Measurements from ENCODE around the gene SNRPE. TPM values are rescaled to one million over a fixed set of nuclear protein-coding genes. Genes with fewer than 3 reads are reported as not detected.
"Not testable (repeated sequence)": the region's sequence is repeated elsewhere in the genome, so short reads cannot be mapped to it uniquely, and the experiment has no call there.

SNRPE gene
- total and polyA plus RNA-seq, 12 donors, result 30.1 to 146 (median 81.6) TPM

DNA sequence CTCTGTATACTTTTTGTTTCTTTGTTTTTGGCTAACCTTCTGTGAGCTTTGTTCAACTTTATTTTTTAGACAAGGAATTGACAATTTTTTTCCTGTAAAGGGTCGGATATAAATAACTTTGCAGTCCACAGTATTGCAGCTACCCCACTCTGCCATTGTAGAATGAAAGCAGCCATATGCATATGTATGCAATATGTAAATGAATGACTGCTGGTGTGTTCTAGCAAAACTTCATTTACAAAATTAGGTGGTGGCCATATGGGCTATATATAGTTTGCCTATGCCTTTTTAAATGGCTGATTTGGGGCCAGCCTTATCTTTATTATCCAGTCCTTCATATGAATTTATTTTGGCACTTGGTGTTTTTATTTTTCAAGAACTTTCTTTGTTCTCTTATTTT lies 18.0 kb upstream of the SNRPE start:
- H3K36me3 ChIP-seq (replicated peaks in 1 of 2), result peaks cover 0 to 54% of the 10 kb centered on the region in 2 donors
- 55 to 93% (median 80%) methylated on average over 1 of the region's 1 CpG for WGBS, 4 donors
- no peak overlapping the region for H3K4me3 ChIP-seq
- no peaks in the 10 kb centered on the region for H3K9me3 ChIP-seq (replicated peaks in 1 of 3)
- no peaks in the 10 kb centered on the region for H3K4me1 ChIP-seq (replicated peaks in 1 of 2)
- DNase-seq, result no peak
- no peak overlapping the region for H3K27ac ChIP-seq
- intact Hi-C loops (cut with DNase I), result no loop called here
- TF ChIP-seq POLR2A (IDR thresholded peaks at IDR 0.05) (no peak), CTCF (IDR thresholded peaks at IDR 0.05) (no peak)
- H3K27me3 ChIP-seq, result no peaks in the 10 kb centered on the region

GRCh38 chr1:203853112-203853511 lies 8.3 kb upstream of the SNRPE start:
- H3K27me3 ChIP-seq; H3K4me1 ChIP-seq (replicated peaks in 1 of 2); H3K9me3 ChIP-seq (replicated peaks in 1 of 3); H3K4me3 ChIP-seq; H3K27ac ChIP-seq; DNase-seq: not testable (repeated sequence)
- intact Hi-C loops (cut with DNase I), result loop anchor here in 1 of 2 donors (10.0 kb wide), 1 partner anchor 128 kb away; no protein-coding TSS in a partner anchor
- peaks cover 0 to 69% of the 10 kb centered on the region in 2 donors for H3K36me3 ChIP-seq (replicated peaks in 1 of 2)

DNA sequence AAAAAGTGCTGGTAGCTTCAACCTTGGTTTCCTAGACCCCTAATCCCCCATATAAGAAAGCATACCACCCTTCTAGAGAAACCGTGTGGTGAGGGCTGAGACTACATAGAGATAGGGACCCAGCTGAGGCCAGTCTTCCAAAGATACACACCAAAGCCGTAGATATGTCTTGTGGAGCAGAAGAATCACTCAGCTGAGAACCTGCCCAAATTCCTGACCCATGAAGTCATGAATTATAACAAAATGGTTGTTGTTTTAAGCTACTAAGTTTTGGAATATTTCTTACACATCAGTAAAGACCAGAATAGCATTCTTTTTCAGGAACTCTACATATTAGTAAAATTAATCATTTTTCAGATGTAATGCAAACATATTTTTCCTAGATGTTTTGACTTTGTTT lies 3.3 kb upstream of the SNRPE start:
- Histone ChIP-seq H3K4me1 (replicated peaks in 1 of 2) (peaks cover 15 to 18% of the 10 kb centered on the region in 2 donors), H3K27ac (peak overlapping the region in 1 of 5 donors; percentile 3), H3K36me3 (replicated peaks in 1 of 2) (peaks cover 0 to 28% of the 10 kb centered on the region in 2 donors), H3K27me3 (no peaks in the 10 kb centered on the region), H3K9me3 (replicated peaks in 1 of 3) (no peaks in the 10 kb centered on the region), H3K4me3 (no peak overlapping the region)
- 27 to 60% (median 47%) methylated on average over 2 of the region's 2 CpGs for WGBS, 4 donors
- intact Hi-C loops (cut with DNase I), result loop anchor here in 1 of 2 donors (10.0 kb wide), 1 partner anchor 133 kb away; no protein-coding TSS in a partner anchor
- TF ChIP-seq POLR2A (IDR thresholded peaks at IDR 0.05) (no peak), CTCF (IDR thresholded peaks at IDR 0.05) (no peak)
- DNase-seq, result peak in 2 of 7 donors; percentile 32 to 45

DNA sequence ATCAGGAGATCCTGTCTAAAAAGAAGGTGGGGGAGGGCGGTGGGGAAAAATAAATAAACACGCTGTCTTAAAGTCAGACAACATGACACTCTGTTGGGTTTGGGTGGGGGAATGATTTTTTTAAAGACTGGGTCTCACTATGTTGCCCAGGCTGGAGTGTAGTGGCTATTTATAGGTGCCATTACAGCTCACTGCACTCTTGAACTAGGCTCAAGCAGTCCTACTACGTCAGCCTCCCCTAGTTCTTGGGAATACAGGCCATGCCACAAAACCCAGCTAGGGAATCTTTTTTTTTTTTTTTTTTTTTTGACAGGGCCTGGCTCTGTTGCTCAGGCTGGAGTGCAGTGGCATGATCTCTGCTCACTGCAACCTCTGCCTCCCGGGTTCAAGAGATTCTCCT lies 2.4 kb upstream of the SNRPE start:
- Histone ChIP-seq H3K27me3 (no peaks in the 10 kb centered on the region), H3K27ac (no peak overlapping the region), H3K36me3 (replicated peaks in 1 of 2) (peaks cover 0 to 28% of the 10 kb centered on the region in 2 donors), H3K4me1 (replicated peaks in 1 of 2) (peaks cover 15 to 18% of the 10 kb centered on the region in 2 donors), H3K4me3 (no peak overlapping the region), H3K9me3 (replicated peaks in 1 of 3) (no peaks in the 10 kb centered on the region)
- 74 to 85% (median 79%) methylated on average over 4 of the region's 4 CpGs for WGBS, 4 donors
- TF ChIP-seq CTCF (IDR thresholded peaks at IDR 0.05) (no peak), POLR2A (IDR thresholded peaks at IDR 0.05) (no peak)
- DNase-seq, result no peak
- intact Hi-C loops (cut with DNase I), result loop anchor here in 1 of 2 donors (10.0 kb wide), 1 partner anchor 134 kb away; no protein-coding TSS in a partner anchor

DNA sequence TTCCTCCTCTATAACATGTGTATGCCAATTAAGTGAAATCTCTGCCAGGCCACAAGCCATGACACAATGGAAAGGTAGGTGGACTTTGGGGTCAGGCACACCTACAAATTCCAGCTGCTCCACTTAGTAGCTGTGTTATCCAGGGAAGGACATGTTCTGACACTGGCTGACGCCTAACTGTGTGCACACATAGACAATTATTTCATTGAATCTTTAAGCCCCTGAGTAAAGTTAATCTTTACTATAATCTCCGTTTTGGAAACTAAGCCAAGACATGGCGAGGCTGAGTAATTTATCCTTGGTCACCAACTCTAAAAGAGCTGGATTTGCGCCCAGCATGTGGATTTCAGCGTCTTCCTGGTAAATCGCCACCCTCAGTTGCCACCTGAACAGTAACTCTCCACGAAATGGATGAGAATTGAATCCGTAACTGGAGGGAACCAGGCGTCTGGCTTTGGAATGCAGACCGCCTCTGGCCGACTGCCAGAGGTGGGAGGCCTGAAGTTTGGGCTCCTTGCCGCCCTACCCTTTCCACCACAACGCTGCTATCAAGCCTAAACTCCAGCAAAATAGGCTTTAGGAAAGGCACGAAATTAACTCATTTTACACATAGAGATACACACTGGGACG lies 888 bp upstream of the SNRPE start:
- intact Hi-C loops (cut with DNase I), result loop anchor here in 1 of 2 donors (10.0 kb wide), 1 partner anchor 344 kb away; no protein-coding TSS in a partner anchor
- H3K27me3 ChIP-seq, result no peaks in the 10 kb centered on the region
- WGBS, 4 donors, result 27 to 52% (median 39%) methylated on average over 12 to 15 of the region's 15 CpGs
- H3K9me3 ChIP-seq (replicated peaks in 1 of 3), result no peaks in the 10 kb centered on the region
- peaks cover 0 to 30% of the 10 kb centered on the region in 2 donors for H3K36me3 ChIP-seq (replicated peaks in 1 of 2)
- peak; percentile 67 to 82 (median 78) for DNase-seq
- TF ChIP-seq CTCF (IDR thresholded peaks at IDR 0.05) (no peak), POLR2A (IDR thresholded peaks at IDR 0.05) (no peak)
- peak overlapping the region in 1 of 4 donors; percentile 91 for H3K4me3 ChIP-seq
- peaks cover 15 to 18% of the 10 kb centered on the region in 2 donors for H3K4me1 ChIP-seq (replicated peaks in 1 of 2)
- peak overlapping the region in 4 of 5 donors; percentile 46 to 85 (median 76) for H3K27ac ChIP-seq

Measured in adrenal gland (tissue), 12 donors.